HepG2 (cell line): ENCODE data around the gene CTDSP1. TPM values are rescaled to one million over a fixed set of nuclear protein-coding genes. Genes with fewer than 3 reads are reported as not detected.
A peak's percentile ranks its signal among the peaks of the same experiment; 100 is the strongest.

Experiments
- CENPX ChIP-seq: sonication (generic); formaldehyde crosslinking; IDR thresholded peaks from 2 replicates; pipeline ENCODE4 v1.9.0; 2021; ENCODE audit warnings: mild to moderate bottlenecking, missing genetic modification reagents, moderate library complexity
- ESRRA ChIP-seq: sonication (generic); formaldehyde crosslinking; IDR thresholded peaks from 2 replicates; pipeline ENCODE4 v1.5.1; 2020; ENCODE audit warnings: mild to moderate bottlenecking, low read depth, missing genetic modification reagents
- GABPA ChIP-seq, 2 experiments: IDR thresholded peaks; 2 replicates each; pipeline ENCODE4 v1.6.1; 2011 to 2016; ENCODE audit warnings: low read depth in 2 of 2, low read length in 1 of 2, missing biosample characterization in 1 of 2, missing genetic modification characterization in 1 of 2
- LCORL ChIP-seq, 2 experiments: fragments of 450-650 bp in 1 of 2; sonication (generic) in 1 of 2; formaldehyde crosslinking in 1 of 2; IDR thresholded peaks; 2 replicates each; pipeline versions ENCODE4 v1.5.0 to v1.6.1; 2017 to 2020; ENCODE audit warnings: antibody characterized with exemption in 1 of 2, missing genetic modification reagents in 1 of 2
- MXD4 ChIP-seq: IDR thresholded peaks from 2 replicates; pipeline ENCODE4 v1.6.1; 2016; ENCODE audit warnings: mild to moderate bottlenecking, missing biosample characterization, missing genetic modification reagents
- PHB2 ChIP-seq: fragments of 450-650 bp; IDR thresholded peaks from 2 replicates; pipeline ENCODE4 v1.6.1; 2018; ENCODE audit not compliant: partially characterized antibody
- SMYD3 ChIP-seq: sonication (generic); formaldehyde crosslinking; IDR thresholded peaks from 2 replicates; pipeline ENCODE4 v1.8.1; 2023; ENCODE audit warnings: mild to moderate bottlenecking, missing genetic modification reagents
- SRSF1 ChIP-seq: fragments of 200-400 bp; formaldehyde crosslinking; optimal IDR thresholded peaks from 2 replicates; pipeline ENCODE3; 2017; ENCODE audit warnings: mild to moderate bottlenecking, low read depth, low read length, moderate library complexity
- TAF15 ChIP-seq: fragments of 200-400 bp; formaldehyde crosslinking; IDR thresholded peaks from one replicate; pipeline ENCODE4 v1.6.1; 2018; ENCODE audit warnings: mild to moderate bottlenecking, low read depth, low read length; ENCODE audit not compliant: poor library complexity, severe bottlenecking
- ZFP41 ChIP-seq: sonication (generic); formaldehyde crosslinking; IDR thresholded peaks from 2 replicates; pipeline ENCODE4 v1.4.0; 2020; ENCODE audit warnings: mild to moderate bottlenecking, missing genetic modification reagents, borderline replicate concordance
- ZNF136 ChIP-seq: sonication (generic); formaldehyde crosslinking; IDR thresholded peaks from 2 replicates; pipeline ENCODE4 v1.8.1; 2022; ENCODE audit warnings: low read depth, mild to moderate bottlenecking, moderate library complexity, missing genetic modification reagents
- ZNF225 ChIP-seq: sonication (generic); formaldehyde crosslinking; IDR thresholded peaks from 2 replicates; pipeline ENCODE4 v1.4.0; 2020; ENCODE audit warnings: mild to moderate bottlenecking, missing genetic modification reagents
- ZNF251 ChIP-seq: sonication (generic); formaldehyde crosslinking; IDR thresholded peaks from 2 replicates; pipeline ENCODE4 v1.9.0; 2021; ENCODE audit warnings: mild to moderate bottlenecking, missing genetic modification reagents
- ZNF343 ChIP-seq: sonication (generic); formaldehyde crosslinking; IDR thresholded peaks from 2 replicates; pipeline ENCODE4 v1.4.0; 2020; ENCODE audit warnings: mild to moderate bottlenecking, missing genetic modification reagents
- ZNF446 ChIP-seq: sonication (generic); formaldehyde crosslinking; IDR thresholded peaks from 2 replicates; pipeline ENCODE4 v1.5.0; 2020; ENCODE audit warnings: mild to moderate bottlenecking, missing genetic modification reagents
- ZNF460 ChIP-seq: sonication (generic); formaldehyde crosslinking; IDR thresholded peaks from 2 replicates; pipeline ENCODE4 v1.5.1; 2020; ENCODE audit warnings: missing genetic modification reagents, mild to moderate bottlenecking, borderline replicate concordance
- ZNF678 ChIP-seq: sonication (generic); formaldehyde crosslinking; IDR thresholded peaks from 2 replicates; pipeline ENCODE4 v1.4.0; 2020; ENCODE audit warnings: mild to moderate bottlenecking, missing genetic modification reagents
- polyA plus RNA-seq, 8 experiments: library from polyadenylated mRNA; depleted of rRNA in 3 of 8; stranded (reverse) in 7 of 8; unstranded in 1 of 8; fragments of >200 nt; fragmentation: Illumina TruSeq in 4 of 8; extraction: Trizol in 4 of 8; gene quantifications; 2 replicates each; pipeline versions ENCODE4 v1.2.1 to v1.2.3, GENCODE V29; 2011 to 2016; ENCODE audit warnings: low read depth in 4 of 8, missing spikeins in 1 of 8, mixed read lengths in 1 of 8; ENCODE audit not compliant: insufficient read depth in 1 of 8
- total RNA-seq, 5 experiments: library from RNA; depleted of rRNA; stranded (reverse); fragments of >200 nt; fragmentation: Illumina TruSeq; extraction: Trizol; gene quantifications; 2 replicates each; pipeline ENCODE4 v1.2.3, GENCODE V29; 2016; ENCODE audit warnings: low read depth in 1 of 5
- TF ChIP-seq, protein P1 (sequence below): sonication (generic); formaldehyde crosslinking; IDR thresholded peaks from 2 replicates; pipeline ENCODE4 v1.4.0; 2020; ENCODE audit warnings: mild to moderate bottlenecking, missing genetic modification reagents
- TF ChIP-seq, protein P2 (sequence below): sonication (generic); formaldehyde crosslinking; IDR thresholded peaks from 2 replicates; pipeline ENCODE4 v1.4.0; 2020; ENCODE audit warnings: mild to moderate bottlenecking, missing genetic modification reagents
- TF ChIP-seq, protein P3 (sequence below): sonication (generic); formaldehyde crosslinking; IDR thresholded peaks from 2 replicates; pipeline ENCODE4 v1.5.0; 2020; ENCODE audit warnings: mild to moderate bottlenecking, missing genetic modification reagents
- TF ChIP-seq, protein P4 (sequence below): sonication (generic); formaldehyde crosslinking; IDR thresholded peaks from 2 replicates; pipeline ENCODE4 v1.8.1; 2023; ENCODE audit warnings: mild to moderate bottlenecking, missing genetic modification reagents
- TF ChIP-seq, protein P5 (sequence below): sonication (generic); formaldehyde crosslinking; IDR thresholded peaks from 2 replicates; pipeline ENCODE4 v1.8.0; 2022; ENCODE audit warnings: missing genetic modification reagents, mild to moderate bottlenecking, inconsistent platforms, borderline replicate concordance

CTDSP1 gene
- total and polyA plus RNA-seq, 2 of the 13 experiments (the other 11 are each of a cell fraction or from before 2014, with no cell fraction given): 91.0 to 268 TPM

DNA sequence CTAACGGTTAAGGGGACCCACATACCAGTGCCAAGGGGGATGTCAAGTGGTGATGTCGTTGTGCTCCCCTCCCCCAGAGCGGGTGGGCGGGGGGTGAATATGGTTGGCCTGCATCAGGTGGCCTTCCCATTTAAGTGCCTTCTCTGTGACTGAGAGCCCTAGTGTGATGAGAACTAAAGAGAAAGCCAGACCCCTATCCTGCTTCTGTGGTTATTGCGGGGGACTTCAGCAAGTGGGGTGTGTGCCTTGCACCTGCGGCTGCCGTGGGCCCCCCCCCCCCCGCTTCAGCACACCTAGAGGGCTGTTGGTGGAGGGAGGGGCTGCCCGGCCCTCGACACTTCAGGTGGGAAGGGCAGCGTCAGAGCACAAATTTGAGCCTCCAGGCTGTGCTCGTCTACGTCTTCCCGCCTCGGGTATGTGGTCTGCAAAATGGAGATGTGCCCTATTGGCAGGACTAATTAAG, 6.1 kb downstream of the CTDSP1 start (continued):
- TF ChIP-seq, protein P1, sequence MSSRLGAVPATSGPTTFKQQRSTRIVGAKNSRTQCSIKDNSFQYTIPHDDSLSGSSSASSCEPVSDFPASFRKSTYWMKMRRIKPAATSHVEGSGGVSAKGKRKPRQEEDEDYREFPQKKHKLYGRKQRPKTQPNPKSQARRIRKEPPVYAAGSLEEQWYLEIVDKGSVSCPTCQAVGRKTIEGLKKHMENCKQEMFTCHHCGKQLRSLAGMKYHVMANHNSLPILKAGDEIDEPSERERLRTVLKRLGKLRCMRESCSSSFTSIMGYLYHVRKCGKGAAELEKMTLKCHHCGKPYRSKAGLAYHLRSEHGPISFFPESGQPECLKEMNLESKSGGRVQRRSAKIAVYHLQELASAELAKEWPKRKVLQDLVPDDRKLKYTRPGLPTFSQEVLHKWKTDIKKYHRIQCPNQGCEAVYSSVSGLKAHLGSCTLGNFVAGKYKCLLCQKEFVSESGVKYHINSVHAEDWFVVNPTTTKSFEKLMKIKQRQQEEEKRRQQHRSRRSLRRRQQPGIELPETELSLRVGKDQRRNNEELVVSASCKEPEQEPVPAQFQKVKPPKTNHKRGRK (CRISPR knock-in tag): no peak; the same call in 1 of the 2 replicates
- no peak for TF ChIP-seq ZFP41 (CRISPR knock-in tag)
- TF ChIP-seq ZNF136: peak; percentile 86
- no peak for TF ChIP-seq MXD4 (CRISPR knock-in tag)
- TF ChIP-seq LCORL (IDR thresholded peaks at IDR 0.05): no peak
- peak; percentile 75 for TF ChIP-seq LCORL (CRISPR knock-in tag; IDR thresholded peaks at IDR 0.05)
- TF ChIP-seq TAF15: no peak
- TF ChIP-seq, protein P2, sequence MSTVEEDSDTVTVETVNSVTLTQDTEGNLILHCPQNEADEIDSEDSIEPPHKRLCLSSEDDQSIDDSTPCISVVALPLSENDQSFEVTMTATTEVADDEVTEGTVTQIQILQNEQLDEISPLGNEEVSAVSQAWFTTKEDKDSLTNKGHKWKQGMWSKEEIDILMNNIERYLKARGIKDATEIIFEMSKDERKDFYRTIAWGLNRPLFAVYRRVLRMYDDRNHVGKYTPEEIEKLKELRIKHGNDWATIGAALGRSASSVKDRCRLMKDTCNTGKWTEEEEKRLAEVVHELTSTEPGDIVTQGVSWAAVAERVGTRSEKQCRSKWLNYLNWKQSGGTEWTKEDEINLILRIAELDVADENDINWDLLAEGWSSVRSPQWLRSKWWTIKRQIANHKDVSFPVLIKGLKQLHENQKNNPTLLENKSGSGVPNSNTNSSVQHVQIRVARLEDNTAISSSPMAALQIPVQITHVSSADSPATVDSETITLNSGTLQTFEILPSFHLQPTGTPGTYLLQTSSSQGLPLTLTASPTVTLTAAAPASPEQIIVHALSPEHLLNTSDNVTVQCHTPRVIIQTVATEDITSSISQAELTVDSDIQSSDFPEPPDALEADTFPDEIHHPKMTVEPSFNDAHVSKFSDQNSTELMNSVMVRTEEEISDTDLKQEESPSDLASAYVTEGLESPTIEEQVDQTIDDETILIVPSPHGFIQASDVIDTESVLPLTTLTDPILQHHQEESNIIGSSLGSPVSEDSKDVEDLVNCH (CRISPR knock-in tag): no peak
- TF ChIP-seq, protein P3, sequence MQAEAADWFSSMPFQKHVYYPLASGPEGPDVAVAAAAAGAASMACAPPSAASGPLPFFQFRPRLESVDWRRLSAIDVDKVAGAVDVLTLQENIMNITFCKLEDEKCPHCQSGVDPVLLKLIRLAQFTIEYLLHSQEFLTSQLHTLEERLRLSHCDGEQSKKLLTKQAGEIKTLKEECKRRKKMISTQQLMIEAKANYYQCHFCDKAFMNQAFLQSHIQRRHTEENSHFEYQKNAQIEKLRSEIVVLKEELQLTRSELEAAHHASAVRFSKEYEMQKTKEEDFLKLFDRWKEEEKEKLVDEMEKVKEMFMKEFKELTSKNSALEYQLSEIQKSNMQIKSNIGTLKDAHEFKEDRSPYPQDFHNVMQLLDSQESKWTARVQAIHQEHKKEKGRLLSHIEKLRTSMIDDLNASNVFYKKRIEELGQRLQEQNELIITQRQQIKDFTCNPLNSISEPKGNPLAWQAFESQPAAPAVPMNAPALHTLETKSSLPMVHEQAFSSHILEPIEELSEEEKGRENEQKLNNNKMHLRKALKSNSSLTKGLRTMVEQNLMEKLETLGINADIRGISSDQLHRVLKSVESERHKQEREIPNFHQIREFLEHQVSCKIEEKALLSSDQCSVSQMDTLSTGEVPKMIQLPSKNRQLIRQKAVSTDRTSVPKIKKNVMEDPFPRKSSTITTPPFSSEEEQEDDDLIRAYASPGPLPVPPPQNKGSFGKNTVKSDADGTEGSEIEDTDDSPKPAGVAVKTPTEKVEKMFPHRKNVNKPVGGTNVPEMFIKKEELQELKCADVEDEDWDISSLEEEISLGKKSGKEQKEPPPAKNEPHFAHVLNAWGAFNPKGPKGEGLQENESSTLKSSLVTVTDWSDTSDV (CRISPR knock-in tag): no peak
- TF ChIP-seq SRSF1: peak; percentile 65
- TF ChIP-seq, protein P4, sequence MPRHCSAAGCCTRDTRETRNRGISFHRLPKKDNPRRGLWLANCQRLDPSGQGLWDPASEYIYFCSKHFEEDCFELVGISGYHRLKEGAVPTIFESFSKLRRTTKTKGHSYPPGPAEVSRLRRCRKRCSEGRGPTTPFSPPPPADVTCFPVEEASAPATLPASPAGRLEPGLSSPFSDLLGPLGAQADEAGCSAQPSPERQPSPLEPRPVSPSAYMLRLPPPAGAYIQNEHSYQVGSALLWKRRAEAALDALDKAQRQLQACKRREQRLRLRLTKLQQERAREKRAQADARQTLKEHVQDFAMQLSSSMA (CRISPR knock-in tag): peak; percentile 64; the same call in 1 of the 2 replicates
- no peak for TF ChIP-seq ZNF446 (CRISPR knock-in tag)
- no peak for TF ChIP-seq CENPX (CRISPR knock-in tag)
- TF ChIP-seq ZNF678 (CRISPR knock-in tag): no peak
- TF ChIP-seq ESRRA (CRISPR knock-in tag): no peak; the same call in 1 of the 2 replicates
- TF ChIP-seq SMYD3 (CRISPR knock-in tag): 0 out of 2 replicates have a peak, but pooled peaks have one; percentile 71
- no peak for TF ChIP-seq ZNF460 (CRISPR knock-in tag)
- no peak for TF ChIP-seq GABPA (IDR thresholded peaks at IDR 0.05; ENCODE audit: low read depth, low read length)
- TF ChIP-seq GABPA (CRISPR knock-in tag; IDR thresholded peaks at IDR 0.05; ENCODE audit: low read depth): no peak
- TF ChIP-seq, protein P5, sequence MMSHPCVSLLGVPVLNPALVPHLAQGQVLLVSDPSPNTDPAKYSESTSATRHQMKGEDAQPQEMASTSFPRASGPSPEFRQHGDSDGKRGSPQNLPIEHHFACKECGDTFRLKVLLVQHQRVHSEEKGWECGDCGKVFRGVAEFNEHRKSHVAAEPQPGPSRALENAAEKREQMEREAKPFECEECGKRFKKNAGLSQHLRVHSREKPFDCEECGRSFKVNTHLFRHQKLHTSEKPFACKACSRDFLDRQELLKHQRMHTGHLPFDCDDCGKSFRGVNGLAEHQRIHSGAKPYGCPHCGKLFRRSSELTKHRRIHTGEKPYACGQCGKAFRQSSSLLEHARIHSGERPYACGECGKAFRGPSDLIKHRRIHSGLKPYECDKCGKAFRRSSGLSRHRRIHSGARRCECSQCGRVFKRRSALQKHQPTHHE: no peak
- no peak for TF ChIP-seq ZNF225 (CRISPR knock-in tag)
- TF ChIP-seq PHB2: no peak
- TF ChIP-seq ZNF343 (CRISPR knock-in tag): no peak
- TF ChIP-seq ZNF251 (CRISPR knock-in tag): no peak
